Uterus (tissue), 2 donors: ENCODE data around the gene ESRRA.

Experiments
- CTCF ChIP-seq, 4 experiments: fragments of 200-600 bp in 2 of 4; fragments of 450-650 bp in 2 of 4; sonication (generic) in 2 of 4; IDR thresholded peaks; one replicate each; pipeline ENCODE4 v1.5.1; 2016 to 2019; ENCODE audit warnings: antibody characterized with exemption in 4 of 4, mild to moderate bottlenecking in 2 of 4, moderate library complexity in 1 of 4
- POLR2A ChIP-seq, 2 donors: fragments of 450-650 bp; IDR thresholded peaks; one replicate each; pipeline ENCODE4 v1.6.1; 2016; ENCODE audit warnings: antibody characterized with exemption in 2 of 2, mild to moderate bottlenecking in 1 of 2, moderate library complexity in 1 of 2

DNA sequence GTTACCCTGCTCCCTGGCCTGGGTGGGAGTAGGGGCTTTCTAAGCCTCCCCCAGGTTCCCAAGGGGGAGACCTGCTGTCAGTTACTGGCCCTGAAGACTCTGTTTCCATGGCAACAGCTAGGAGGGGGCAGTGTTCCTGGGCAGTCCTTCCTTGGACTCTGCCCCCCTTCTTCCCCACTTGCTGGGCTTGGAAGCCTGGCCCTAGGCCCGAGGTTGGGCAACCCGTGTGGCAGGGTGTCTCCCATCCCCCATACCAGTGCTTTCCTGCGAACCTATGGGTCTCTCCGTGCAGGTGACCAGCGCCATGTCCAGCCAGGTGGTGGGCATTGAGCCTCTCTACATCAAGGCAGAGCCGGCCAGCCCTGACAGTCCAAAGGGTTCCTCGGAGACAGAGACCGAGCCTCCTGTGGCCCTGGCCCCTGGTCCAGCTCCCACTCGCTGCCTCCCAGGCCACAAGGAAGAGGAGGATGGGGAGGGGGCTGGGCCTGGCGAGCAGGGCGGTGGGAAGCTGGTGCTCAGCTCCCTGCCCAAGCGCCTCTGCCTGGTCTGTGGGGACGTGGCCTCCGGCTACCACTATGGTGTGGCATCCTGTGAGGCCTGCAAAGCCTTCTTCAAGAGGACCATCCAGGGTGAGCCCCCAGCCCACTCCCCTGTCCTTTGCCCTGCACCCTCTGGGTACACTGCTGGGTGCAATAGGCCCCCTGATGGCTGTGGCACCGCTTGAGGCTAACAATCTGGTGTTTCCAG lies 1.7 kb downstream of the ESRRA start:
- TF ChIP-seq CTCF (IDR thresholded peaks at IDR 0.05) (no peak), POLR2A (IDR thresholded peaks at IDR 0.05) (no peak)
